ENCODE data around the gene NFKBIE. TPM values are rescaled to one million over a fixed set of nuclear protein-coding genes. Genes with fewer than 3 reads are reported as not detected.

NFKBIE gene
- total RNA-seq, 1 donor from 2014 or later, result 10.4 TPM

- peaks cover 43% of the 10 kb centered on the region for H3K4me1 ChIP-seq
- no peak overlapping the region for H3K27ac ChIP-seq
- intact Hi-C loops (cut with DNase I), result no loop called here
- no peaks in the 10 kb centered on the region for H3K27me3 ChIP-seq (ENCODE audit: low read depth)
- TF ChIP-seq, protein P1, sequence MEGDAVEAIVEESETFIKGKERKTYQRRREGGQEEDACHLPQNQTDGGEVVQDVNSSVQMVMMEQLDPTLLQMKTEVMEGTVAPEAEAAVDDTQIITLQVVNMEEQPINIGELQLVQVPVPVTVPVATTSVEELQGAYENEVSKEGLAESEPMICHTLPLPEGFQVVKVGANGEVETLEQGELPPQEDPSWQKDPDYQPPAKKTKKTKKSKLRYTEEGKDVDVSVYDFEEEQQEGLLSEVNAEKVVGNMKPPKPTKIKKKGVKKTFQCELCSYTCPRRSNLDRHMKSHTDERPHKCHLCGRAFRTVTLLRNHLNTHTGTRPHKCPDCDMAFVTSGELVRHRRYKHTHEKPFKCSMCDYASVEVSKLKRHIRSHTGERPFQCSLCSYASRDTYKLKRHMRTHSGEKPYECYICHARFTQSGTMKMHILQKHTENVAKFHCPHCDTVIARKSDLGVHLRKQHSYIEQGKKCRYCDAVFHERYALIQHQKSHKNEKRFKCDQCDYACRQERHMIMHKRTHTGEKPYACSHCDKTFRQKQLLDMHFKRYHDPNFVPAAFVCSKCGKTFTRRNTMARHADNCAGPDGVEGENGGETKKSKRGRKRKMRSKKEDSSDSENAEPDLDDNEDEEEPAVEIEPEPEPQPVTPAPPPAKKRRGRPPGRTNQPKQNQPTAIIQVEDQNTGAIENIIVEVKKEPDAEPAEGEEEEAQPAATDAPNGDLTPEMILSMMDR (IDR thresholded peaks at IDR 0.05), result no peak
- no peak for DNase-seq
- H3K9me3 ChIP-seq, result no peaks in the 10 kb centered on the region
- ATAC-seq, result no peak
- no peak overlapping the region for H3K4me3 ChIP-seq
- peaks cover 77% of the 10 kb centered on the region for H3K36me3 ChIP-seq
Measured at GRCh38 chr6:44255105-44255808, 10.1 kb downstream of the NFKBIE start.

DNA sequence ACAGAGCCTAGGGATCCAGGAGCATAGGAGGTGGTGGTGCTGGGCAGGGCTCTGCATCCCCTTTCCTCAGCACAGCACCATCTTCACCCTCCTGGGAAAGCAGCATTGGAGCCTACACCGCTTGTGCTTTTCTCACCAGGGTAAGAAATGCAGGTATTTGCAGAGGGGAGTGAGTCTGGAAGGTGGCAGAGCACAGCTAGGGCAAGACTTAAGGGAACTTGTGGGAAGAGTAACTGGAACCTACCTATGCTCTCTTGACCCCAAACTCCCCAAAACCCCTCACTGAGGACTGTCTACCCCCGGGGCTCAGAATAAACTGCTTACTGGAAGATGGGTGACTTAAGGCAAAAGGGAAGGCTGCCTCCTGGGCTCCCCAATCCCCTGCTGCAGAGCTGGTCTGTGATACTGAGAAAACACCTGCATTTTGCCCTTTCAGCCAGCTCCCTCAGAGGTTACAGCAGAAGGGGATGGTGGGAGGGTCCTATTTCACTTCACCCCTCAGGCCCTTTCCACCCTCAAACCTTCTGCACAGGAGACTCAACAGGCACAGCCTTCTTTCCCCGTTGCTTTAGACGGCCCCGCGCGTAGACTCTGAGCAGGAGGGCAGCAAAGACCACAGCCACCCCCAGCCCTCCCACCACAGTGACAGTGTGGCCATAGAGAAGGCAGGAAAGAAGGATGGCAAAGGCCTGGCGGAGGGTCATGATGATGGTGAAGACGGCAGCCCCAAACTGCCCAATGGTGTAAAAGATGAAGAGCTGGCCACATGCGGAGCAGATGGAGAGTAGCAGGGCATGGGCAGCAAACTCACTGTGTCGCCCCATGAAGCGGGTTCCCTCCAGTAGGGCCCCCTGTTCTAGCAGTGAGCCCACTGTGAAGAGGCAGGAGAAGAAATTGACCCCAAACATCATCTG is 10.9 kb downstream of the NFKBIE start:
- ATAC-seq, result no peak
- TF ChIP-seq, protein P1 (IDR thresholded peaks at IDR 0.05), result no peak
- H3K27ac ChIP-seq, result no peak overlapping the region
- H3K36me3 ChIP-seq, result peaks cover 77% of the 10 kb centered on the region
- H3K4me1 ChIP-seq, result peaks cover 51% of the 10 kb centered on the region
- H3K9me3 ChIP-seq, result no peaks in the 10 kb centered on the region
- intact Hi-C loops (cut with DNase I), result no loop called here
- no peak overlapping the region for H3K4me3 ChIP-seq
- no peak for DNase-seq
- H3K27me3 ChIP-seq (ENCODE audit: low read depth), result no peaks in the 10 kb centered on the region

DNA sequence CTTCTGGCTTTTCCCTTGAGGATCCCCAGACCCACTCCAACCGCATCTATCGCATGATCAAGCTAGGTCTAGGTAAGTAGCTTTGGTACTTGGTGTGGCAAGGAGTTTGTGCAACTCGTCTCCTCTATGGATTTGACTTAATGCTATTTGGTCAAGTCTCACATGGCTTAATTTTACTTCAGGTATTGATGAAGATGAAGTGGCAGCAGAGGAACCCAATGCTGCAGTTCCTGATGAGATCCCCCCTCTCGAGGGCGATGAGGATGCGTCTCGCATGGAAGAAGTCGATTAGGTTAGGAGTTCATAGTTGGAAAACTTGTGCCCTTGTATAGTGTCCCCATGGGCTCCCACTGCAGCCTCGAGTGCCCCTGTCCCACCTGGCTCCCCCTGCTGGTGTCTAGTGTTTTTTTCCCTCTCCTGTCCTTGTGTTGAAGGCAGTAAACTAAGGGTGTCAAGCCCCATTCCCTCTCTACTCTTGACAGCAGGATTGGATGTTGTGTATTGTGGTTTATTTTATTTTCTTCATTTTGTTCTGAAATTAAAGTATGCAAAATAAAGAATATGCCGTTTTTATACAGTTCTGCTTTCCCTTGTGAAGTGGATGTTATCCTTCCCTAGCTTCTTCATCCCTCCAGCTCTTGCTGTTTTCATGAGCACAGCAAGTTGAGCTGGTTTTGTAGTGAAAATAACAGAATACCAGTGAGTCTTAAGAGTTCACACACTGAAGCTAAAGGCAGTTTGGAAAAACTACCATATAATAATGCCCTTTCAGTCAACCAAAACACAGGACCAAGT is 11.8 kb downstream of the NFKBIE start:
- intact Hi-C loops (cut with DNase I), result no loop called here
- Histone ChIP-seq H3K9me3 (no peaks in the 10 kb centered on the region), H3K27ac (no peak overlapping the region), H3K4me3 (no peak overlapping the region), H3K27me3 (ENCODE audit: low read depth) (no peaks in the 10 kb centered on the region), H3K4me1 (peaks cover 61% of the 10 kb centered on the region), H3K36me3 (peaks cover 77% of the 10 kb centered on the region)
- TF ChIP-seq, protein P1 (IDR thresholded peaks at IDR 0.05), result peak; percentile 31
- DNase-seq (no peak), ATAC-seq (no peak)

DNA sequence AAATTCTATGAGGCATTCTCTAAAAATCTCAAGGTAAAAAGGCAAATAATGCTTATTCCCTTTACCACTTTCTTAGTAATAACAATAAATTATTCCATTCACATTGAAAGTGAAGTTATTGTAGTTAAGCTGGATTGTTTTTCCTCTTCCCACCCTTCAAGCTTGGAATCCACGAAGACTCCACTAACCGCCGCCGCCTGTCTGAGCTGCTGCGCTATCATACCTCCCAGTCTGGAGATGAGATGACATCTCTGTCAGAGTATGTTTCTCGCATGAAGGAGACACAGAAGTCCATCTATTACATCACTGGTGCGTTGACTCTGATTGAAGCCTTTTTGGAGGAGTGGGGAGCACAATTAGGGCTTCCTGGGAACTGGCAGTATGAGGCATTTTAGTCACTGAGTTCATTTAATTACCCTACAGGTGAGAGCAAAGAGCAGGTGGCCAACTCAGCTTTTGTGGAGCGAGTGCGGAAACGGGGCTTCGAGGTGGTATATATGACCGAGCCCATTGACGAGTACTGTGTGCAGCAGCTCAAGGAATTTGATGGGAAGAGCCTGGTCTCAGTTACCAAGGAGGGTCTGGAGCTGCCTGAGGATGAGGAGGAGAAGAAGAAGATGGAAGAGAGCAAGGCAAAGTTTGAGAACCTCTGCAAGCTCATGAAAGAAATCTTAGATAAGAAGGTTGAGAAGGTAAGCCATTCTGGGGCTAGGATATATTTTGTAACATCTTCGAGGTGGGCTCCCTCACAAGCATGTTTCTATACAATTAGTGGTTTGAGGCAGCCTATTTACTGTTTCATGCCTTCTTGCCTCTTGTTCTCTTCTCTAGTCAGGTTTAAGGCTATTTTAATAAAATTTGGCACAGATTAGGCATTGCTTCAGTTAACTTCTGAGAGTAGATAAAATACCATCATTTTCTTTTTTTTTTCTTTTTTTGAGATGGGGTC is 13.5 kb downstream of the NFKBIE start:
- Histone ChIP-seq H3K9me3 (no peaks in the 10 kb centered on the region), H3K4me3 (no peak overlapping the region), H3K27me3 (ENCODE audit: low read depth) (no peaks in the 10 kb centered on the region), H3K27ac (no peak overlapping the region), H3K36me3 (peaks cover 75% of the 10 kb centered on the region), H3K4me1 (peaks cover 57% of the 10 kb centered on the region)
- TF ChIP-seq, protein P1 (IDR thresholded peaks at IDR 0.05), result no peak
- ATAC-seq, result no peak
- no peak for DNase-seq
- intact Hi-C loops (cut with DNase I), result no loop called here

Measured in lower lobe of right lung (tissue), 2 donors.